ENCODE measurements around the gene IZUMO4. TPM values are rescaled to one million over a fixed set of nuclear protein-coding genes. Genes with fewer than 3 reads are reported as not detected.

The IZUMO4 gene
- polyA plus RNA-seq, 1 donor from 2014 or later: 39.3 TPM

DNA sequence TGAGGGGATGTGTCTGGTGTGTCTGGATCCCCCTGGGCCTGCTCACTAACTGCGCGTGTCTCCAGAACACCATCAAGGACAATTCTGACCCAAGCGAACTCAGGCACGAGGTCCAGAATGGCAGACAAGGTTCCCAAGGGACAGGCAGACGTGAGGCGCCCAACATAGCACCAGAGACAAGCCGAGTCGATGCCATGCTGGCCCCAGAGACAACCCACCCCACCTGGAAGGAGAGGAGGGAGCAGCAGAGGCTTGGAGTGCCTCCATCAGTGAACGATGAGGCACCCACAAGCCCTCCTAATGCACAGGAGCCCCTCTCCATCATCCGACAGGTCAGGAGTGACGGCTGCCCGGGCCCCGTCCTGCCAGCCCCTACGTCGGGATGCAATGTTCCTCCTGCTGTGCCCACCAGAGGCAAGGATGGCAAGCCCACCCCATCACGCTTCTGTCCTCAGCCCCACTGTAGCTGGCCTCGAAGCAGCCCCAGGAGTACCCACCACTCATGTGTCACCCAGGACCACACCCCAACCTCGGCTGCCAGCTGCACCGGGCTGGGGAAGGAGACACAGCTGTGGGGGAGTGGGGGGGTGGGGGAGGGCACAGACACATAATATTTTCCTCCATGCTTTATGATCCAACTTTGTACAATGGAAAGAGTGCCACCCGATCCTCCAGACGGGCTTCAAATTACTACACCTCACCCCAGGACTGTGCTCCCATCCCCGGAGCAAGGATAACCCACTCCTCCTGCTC lies 42.8 kb downstream of the IZUMO4 start (continued):
- TF ChIP-seq, protein P1, sequence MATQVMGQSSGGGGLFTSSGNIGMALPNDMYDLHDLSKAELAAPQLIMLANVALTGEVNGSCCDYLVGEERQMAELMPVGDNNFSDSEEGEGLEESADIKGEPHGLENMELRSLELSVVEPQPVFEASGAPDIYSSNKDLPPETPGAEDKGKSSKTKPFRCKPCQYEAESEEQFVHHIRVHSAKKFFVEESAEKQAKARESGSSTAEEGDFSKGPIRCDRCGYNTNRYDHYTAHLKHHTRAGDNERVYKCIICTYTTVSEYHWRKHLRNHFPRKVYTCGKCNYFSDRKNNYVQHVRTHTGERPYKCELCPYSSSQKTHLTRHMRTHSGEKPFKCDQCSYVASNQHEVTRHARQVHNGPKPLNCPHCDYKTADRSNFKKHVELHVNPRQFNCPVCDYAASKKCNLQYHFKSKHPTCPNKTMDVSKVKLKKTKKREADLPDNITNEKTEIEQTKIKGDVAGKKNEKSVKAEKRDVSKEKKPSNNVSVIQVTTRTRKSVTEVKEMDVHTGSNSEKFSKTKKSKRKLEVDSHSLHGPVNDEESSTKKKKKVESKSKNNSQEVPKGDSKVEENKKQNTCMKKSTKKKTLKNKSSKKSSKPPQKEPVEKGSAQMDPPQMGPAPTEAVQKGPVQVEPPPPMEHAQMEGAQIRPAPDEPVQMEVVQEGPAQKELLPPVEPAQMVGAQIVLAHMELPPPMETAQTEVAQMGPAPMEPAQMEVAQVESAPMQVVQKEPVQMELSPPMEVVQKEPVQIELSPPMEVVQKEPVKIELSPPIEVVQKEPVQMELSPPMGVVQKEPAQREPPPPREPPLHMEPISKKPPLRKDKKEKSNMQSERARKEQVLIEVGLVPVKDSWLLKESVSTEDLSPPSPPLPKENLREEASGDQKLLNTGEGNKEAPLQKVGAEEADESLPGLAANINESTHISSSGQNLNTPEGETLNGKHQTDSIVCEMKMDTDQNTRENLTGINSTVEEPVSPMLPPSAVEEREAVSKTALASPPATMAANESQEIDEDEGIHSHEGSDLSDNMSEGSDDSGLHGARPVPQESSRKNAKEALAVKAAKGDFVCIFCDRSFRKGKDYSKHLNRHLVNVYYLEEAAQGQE (IDR thresholded peaks at IDR 0.05; ENCODE audit: borderline replicate concordance): no peak
- no peak for TF ChIP-seq EP300 (conservative IDR thresholded peaks at IDR 0.05; ENCODE audit: poor library complexity, severe bottlenecking)

DNA sequence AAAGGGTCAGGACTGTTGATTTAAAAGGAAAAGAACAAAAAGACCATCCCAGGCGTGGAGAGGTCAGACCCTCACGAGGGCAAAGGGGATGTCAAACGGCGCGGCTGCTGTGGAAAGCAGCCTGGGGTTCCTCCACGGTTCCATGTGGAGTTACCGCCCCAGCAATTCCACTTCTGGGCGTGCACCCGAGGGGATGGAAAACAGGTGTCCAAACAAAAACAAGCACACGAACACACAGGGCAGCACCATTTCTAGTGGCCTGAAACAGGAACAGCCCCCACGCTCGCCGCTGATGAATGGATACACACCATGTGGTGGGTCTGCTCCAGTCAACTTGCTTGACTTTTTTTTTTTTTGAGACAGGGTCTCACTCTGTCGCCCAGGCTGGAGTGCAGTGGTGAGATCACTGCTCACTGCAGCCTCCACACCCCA lies 43.4 kb downstream of the IZUMO4 start:
- no peaks in the 10 kb centered on the region for H3K9me2 ChIP-seq (ENCODE audit: insufficient read depth, low read length)
- H2AFZ ChIP-seq (ENCODE audit: low read depth, low read length): no peak overlapping the region
- no peaks in the 10 kb centered on the region for H4K20me1 ChIP-seq (ENCODE audit: insufficient read depth)
- TF ChIP-seq EP300 (conservative IDR thresholded peaks at IDR 0.05; ENCODE audit: poor library complexity, severe bottlenecking) (no peak), TAF1 (IDR thresholded peaks at IDR 0.05; ENCODE audit: low read depth) (no peak), POLR2AphosphoS5 (IDR thresholded peaks at IDR 0.05) (no peak), MXI1 (conservative IDR thresholded peaks at IDR 0.05; ENCODE audit: poor library complexity, severe bottlenecking) (no peak), EZH2 (IDR thresholded peaks at IDR 0.05; ENCODE audit: borderline replicate concordance, insufficient read depth, low read length, poor library complexity, severe bottlenecking) (no peak), RAD21 (conservative IDR thresholded peaks at IDR 0.05) (no peak), SMC3 (conservative IDR thresholded peaks at IDR 0.05; ENCODE audit: poor library complexity) (no peak)
- TF ChIP-seq, protein P2, sequence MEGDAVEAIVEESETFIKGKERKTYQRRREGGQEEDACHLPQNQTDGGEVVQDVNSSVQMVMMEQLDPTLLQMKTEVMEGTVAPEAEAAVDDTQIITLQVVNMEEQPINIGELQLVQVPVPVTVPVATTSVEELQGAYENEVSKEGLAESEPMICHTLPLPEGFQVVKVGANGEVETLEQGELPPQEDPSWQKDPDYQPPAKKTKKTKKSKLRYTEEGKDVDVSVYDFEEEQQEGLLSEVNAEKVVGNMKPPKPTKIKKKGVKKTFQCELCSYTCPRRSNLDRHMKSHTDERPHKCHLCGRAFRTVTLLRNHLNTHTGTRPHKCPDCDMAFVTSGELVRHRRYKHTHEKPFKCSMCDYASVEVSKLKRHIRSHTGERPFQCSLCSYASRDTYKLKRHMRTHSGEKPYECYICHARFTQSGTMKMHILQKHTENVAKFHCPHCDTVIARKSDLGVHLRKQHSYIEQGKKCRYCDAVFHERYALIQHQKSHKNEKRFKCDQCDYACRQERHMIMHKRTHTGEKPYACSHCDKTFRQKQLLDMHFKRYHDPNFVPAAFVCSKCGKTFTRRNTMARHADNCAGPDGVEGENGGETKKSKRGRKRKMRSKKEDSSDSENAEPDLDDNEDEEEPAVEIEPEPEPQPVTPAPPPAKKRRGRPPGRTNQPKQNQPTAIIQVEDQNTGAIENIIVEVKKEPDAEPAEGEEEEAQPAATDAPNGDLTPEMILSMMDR (IDR thresholded peaks at IDR 0.05; ENCODE audit: poor library complexity, severe bottlenecking): no peak
- TF ChIP-seq, protein P1 (IDR thresholded peaks at IDR 0.05; ENCODE audit: borderline replicate concordance): no peak
- peaks cover 29% of the 10 kb centered on the region for H3K79me2 ChIP-seq (replicated peaks; ENCODE audit: insufficient read depth, low read length)
- no peaks in the 10 kb centered on the region for H3K36me3 ChIP-seq (ENCODE audit: insufficient read depth, low read length)
- H3K27ac ChIP-seq (ENCODE audit: low read length): no peak overlapping the region
- no peaks in the 10 kb centered on the region for H3K9me3 ChIP-seq (ENCODE audit: low read length)
- H3K4me2 ChIP-seq (ENCODE audit: low read length): no peak overlapping the region
- no peak overlapping the region for H3K4me3 ChIP-seq (ENCODE audit: low read length)
- no peak overlapping the region for H3K9ac ChIP-seq (ENCODE audit: low read length)
- no peaks in the 10 kb centered on the region for H3K27me3 ChIP-seq (ENCODE audit: insufficient read depth, low read depth, low read length)
- no peaks in the 10 kb centered on the region for H3F3A ChIP-seq (ENCODE audit: insufficient read depth, low read length, poor library complexity, severe bottlenecking)
